GM19025 (cell line): ENCODE results near the gene TAMALIN.

Source experiments
- ATAC-seq: cut with Tn5 transposase; IDR thresholded peaks from one replicate; pipeline ENCODE4 v1.9.1; 2021; ENCODE audit warnings: mild to moderate bottlenecking, low read depth, moderate library complexity; ENCODE audit not compliant: unreplicated experiment

The TAMALIN gene

GRCh38 chr12:52052468-52053186 is 45.9 kb downstream of the TAMALIN start:
- no peak for ATAC-seq

- no peak for ATAC-seq
Observed at GRCh38 chr12:52053536-52054209, 46.9 kb downstream of the TAMALIN start.

GRCh38 chr12:52054231-52054832 is 47.6 kb downstream of the TAMALIN start:
- ATAC-seq = no peak

GRCh38 chr12:52054833-52055730 is 48.3 kb downstream of the TAMALIN start:
- no peak for ATAC-seq

GRCh38 chr12:52055731-52056711 is 49.3 kb downstream of the TAMALIN start:
- ATAC-seq = no peak

GRCh38 chr12:52056801-52057637 is 50.3 kb downstream of the TAMALIN start:
- no peak for ATAC-seq

- no peak for ATAC-seq
Observed at GRCh38 chr12:52057638-52058576, 51.2 kb downstream of the TAMALIN start.

GRCh38 chr12:52058631-52059361 is 52.0 kb downstream of the TAMALIN start:
- no peak for ATAC-seq

- no peak for ATAC-seq
Observed at GRCh38 chr12:52059582-52060497, 53.1 kb downstream of the TAMALIN start.

GRCh38 chr12:52060498-52061177 is 53.9 kb downstream of the TAMALIN start:
- no peak for ATAC-seq

GRCh38 chr12:52061470-52062166 is 54.9 kb downstream of the TAMALIN start:
- ATAC-seq = no peak

- no peak for ATAC-seq
Observed at GRCh38 chr12:52062167-52063081, 55.7 kb downstream of the TAMALIN start.

GRCh38 chr12:52063082-52063924 is 56.6 kb downstream of the TAMALIN start:
- ATAC-seq = no peak
